Smooth muscle cell (in vitro differentiated cells): ENCODE data around the gene MTA3. TPM values are rescaled to one million over a fixed set of nuclear protein-coding genes. Genes with fewer than 3 reads are reported as not detected.

ENCODE experiments used
- DNase-seq: peaks from one replicate; lab custom pipeline; 2025; ENCODE audit not compliant: unreplicated experiment; lab: John Stamatoyannopoulos, UW
- H2AFZ ChIP-seq: fragments of 200-600 bp; sonication (generic); 2 replicates; pipeline ENCODE4 v1.6.0; 2016; ENCODE audit warnings: antibody characterized with exemption, low read depth, mild to moderate bottlenecking
- H3F3A ChIP-seq: fragments of 200-600 bp; sonication (generic); 2 replicates; pipeline ENCODE4 v1.6.0; 2017; ENCODE audit warnings: antibody characterized with exemption, low read depth
- H3K27ac ChIP-seq: fragments of 200-600 bp; sonication (generic); 2 replicates; pipeline ENCODE4 v1.5.1; 2016; ENCODE audit warnings: low read depth, mild to moderate bottlenecking
- H3K27me3 ChIP-seq: fragments of 200-600 bp; sonication (generic); 2 replicates; pipeline ENCODE4 v1.6.1; 2016; ENCODE audit warnings: low read depth, mild to moderate bottlenecking
- H3K36me3 ChIP-seq: fragments of 200-600 bp; sonication (generic); 2 replicates; pipeline ENCODE4 v1.5.1; 2016; ENCODE audit warnings: low read depth
- H3K4me1 ChIP-seq: fragments of 200-600 bp; sonication (generic); 2 replicates; pipeline ENCODE4 v1.5.1; 2016; ENCODE audit warnings: low read depth
- H3K4me2 ChIP-seq: fragments of 200-600 bp; sonication (generic); 2 replicates; pipeline ENCODE4 v1.6.0; 2016; ENCODE audit warnings: mild to moderate bottlenecking
- H3K4me3 ChIP-seq: fragments of 200-600 bp; sonication (generic); 2 replicates; pipeline ENCODE4 v1.5.1; 2016; ENCODE audit warnings: mild to moderate bottlenecking
- H3K79me2 ChIP-seq: fragments of 200-600 bp; sonication (generic); 2 replicates; pipeline ENCODE4 v1.6.0; 2016; ENCODE audit warnings: low read depth, mild to moderate bottlenecking
- H3K9ac ChIP-seq: fragments of 200-600 bp; sonication (generic); 2 replicates; pipeline ENCODE4 v1.6.0; 2016; ENCODE audit warnings: low read depth
- H3K9me3 ChIP-seq: fragments of 200-600 bp; sonication (generic); replicated peaks from 2 replicates; pipeline ENCODE4 v1.5.1; 2016; ENCODE audit warnings: low read depth
- H4K20me1 ChIP-seq: fragments of 200-600 bp; sonication (generic); 2 replicates; pipeline ENCODE4 v1.6.0; 2016; ENCODE audit warnings: low read depth
- CTCF ChIP-seq: fragments of 200-600 bp; sonication (generic); IDR thresholded peaks from 2 replicates; pipeline ENCODE4 v1.5.1; 2017; ENCODE audit warnings: borderline replicate concordance, mild to moderate bottlenecking, antibody characterized with exemption; ENCODE audit not compliant: insufficient read depth, poor library complexity, severe bottlenecking
- WGBS: methylation state at CpG from one replicate; pipeline ENCODE4 v1.1.7; 2016; ENCODE audit warnings: low lambda C conversion rate; 5-methylcytosine and 5-hydroxymethylcytosine counted together
- polyA plus RNA-seq: library from polyadenylated mRNA; unstranded; fragments of >200 nt; fragmentation: Nextera tagmentation; extraction: Ambion mirVana; gene quantifications from 2 replicates; pipeline ENCODE4 v1.2.1, GENCODE V29; 2016
- total RNA-seq: library from RNA; depleted of rRNA; stranded (reverse); fragments of >200 nt; gene quantifications from 2 replicates; pipeline ENCODE4 v1.2.3, GENCODE V29; 2014

Gene MTA3
- total and polyA plus RNA-seq, 2 experiments from 2014 or later, result 27.5 to 29.8 TPM

GRCh38 chr2:42736598-42737322 is 168.3 kb downstream of the MTA3 start:
- TF ChIP-seq CTCF, result no peak
- Histone ChIP-seq H3K27me3 (no peaks in the 10 kb centered on the region), H3F3A (no peaks in the 10 kb centered on the region), H3K4me2 (no peak overlapping the region), H3K4me1 (no peaks in the 10 kb centered on the region), H3K36me3 (peaks cover 9% of the 10 kb centered on the region), H3K79me2 (no peaks in the 10 kb centered on the region), H3K27ac (no peak overlapping the region), H2AFZ (no peak overlapping the region), H3K9me3 (no peaks in the 10 kb centered on the region), H3K4me3 (no peak overlapping the region), H3K9ac (no peak overlapping the region), H4K20me1 (no peaks in the 10 kb centered on the region)
- DNase-seq, result no peak

DNA sequence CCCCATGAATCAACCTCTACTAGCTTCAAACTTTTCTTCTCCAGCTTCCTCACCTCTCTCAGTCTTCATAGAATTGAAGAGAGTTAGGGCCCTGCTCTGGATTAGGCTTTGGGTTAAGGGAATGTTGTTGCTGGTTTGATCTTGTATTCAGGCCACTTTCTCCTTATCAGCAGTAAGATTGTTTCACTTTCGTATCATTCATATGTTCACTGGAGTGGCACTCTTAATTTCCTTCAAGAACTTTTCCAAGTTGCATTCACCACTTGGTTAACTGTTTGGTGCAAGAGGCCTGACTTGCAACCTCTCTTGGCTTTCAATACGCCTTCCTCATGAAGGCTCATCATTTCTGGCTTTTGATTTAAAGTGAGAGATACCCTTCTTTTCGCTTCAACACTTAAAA is 172.7 kb downstream of the MTA3 start:
- H3K36me3 ChIP-seq, result no peaks in the 10 kb centered on the region
- H2AFZ ChIP-seq, result no peak overlapping the region
- H3K4me3 ChIP-seq, result no peak overlapping the region
- no peak overlapping the region for H3K27ac ChIP-seq
- no peaks in the 10 kb centered on the region for H3K27me3 ChIP-seq
- no peak overlapping the region for H3K9ac ChIP-seq
- H3F3A ChIP-seq, result no peaks in the 10 kb centered on the region
- no peaks in the 10 kb centered on the region for H3K9me3 ChIP-seq
- peaks cover 5% of the 10 kb centered on the region for H3K4me1 ChIP-seq
- 86% methylated on average over 3 of the region's 3 CpGs for WGBS
- no peaks in the 10 kb centered on the region for H4K20me1 ChIP-seq
- no peak for DNase-seq
- TF ChIP-seq CTCF, result no peak
- H3K79me2 ChIP-seq, result no peaks in the 10 kb centered on the region
- no peak overlapping the region for H3K4me2 ChIP-seq

GRCh38 chr2:42742740-42743658 is 174.6 kb downstream of the MTA3 start:
- H2AFZ ChIP-seq, result no peak overlapping the region
- H3K36me3 ChIP-seq, result no peaks in the 10 kb centered on the region
- no peak overlapping the region for H3K27ac ChIP-seq
- WGBS, result 78% methylated on average over 2 of the region's 2 CpGs
- H3K9me3 ChIP-seq, result no peaks in the 10 kb centered on the region
- H3K27me3 ChIP-seq, result no peaks in the 10 kb centered on the region
- H3K9ac ChIP-seq, result no peak overlapping the region
- no peaks in the 10 kb centered on the region for H4K20me1 ChIP-seq
- no peaks in the 10 kb centered on the region for H3F3A ChIP-seq
- no peak overlapping the region for H3K4me2 ChIP-seq
- TF ChIP-seq CTCF, result no peak
- peaks cover 5% of the 10 kb centered on the region for H3K4me1 ChIP-seq
- no peak overlapping the region for H3K4me3 ChIP-seq
- no peaks in the 10 kb centered on the region for H3K79me2 ChIP-seq
- DNase-seq, result no peak
